HG02678 (cell line): ENCODE results near the gene ATP9A.
"Not testable (repeated sequence)": the region's sequence is repeated elsewhere in the genome, so short reads cannot be mapped to it uniquely, and the experiment has no call there.

Experiments used
- ATAC-seq: cut with Tn5 transposase; IDR thresholded peaks from one replicate; pipeline ENCODE4 v1.9.1; 2021; ENCODE audit warnings: mild to moderate bottlenecking, moderate library complexity; ENCODE audit not compliant: unreplicated experiment

ATP9A gene

GRCh38 chr20:51661609-51662178, 106.5 kb downstream of the ATP9A start:
- ATAC-seq: no peak

DNA sequence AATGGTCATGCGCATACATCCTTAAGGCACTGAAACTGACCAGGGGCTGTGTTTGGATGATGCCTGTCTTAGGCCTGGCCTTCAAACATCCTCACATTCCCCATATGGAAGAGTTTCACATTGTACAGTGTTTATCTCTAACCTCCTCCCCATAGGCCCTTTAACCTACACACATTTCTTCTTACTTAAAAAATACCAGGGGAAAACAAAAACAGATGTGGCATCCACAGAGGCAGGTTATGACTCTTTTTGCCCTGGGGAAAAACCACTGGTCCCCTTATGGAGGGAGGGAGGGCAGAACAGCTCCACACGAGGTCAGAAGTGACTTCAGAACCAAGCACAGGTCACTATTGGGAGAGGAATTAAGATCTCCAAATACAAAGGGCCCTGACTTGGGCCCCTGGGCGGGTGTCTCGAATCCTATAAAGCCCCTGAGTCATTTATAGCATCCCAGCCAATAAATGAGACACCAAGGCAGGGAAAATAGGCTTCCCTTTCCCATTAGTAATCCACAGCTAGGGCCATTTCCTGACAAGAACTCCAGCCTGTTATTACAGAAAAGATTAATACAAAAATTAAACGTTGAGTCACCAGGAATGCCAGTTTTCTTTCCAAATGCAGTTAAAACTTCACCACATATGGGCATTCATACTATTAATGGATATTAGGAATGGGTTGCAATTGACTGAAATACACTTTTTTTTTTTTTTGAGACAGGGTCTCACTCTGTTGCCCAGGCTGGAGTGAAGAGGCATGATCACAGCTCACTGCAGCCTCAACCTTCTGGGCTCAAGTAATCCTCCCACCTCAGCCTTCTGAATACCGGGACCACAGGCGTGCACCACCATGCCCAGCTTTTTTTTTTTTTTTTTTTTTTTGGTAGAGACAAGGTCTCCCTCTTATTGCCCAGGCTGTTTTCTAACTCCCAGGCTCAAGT, 107.2 kb downstream of the ATP9A start:
- no peak for ATAC-seq

DNA sequence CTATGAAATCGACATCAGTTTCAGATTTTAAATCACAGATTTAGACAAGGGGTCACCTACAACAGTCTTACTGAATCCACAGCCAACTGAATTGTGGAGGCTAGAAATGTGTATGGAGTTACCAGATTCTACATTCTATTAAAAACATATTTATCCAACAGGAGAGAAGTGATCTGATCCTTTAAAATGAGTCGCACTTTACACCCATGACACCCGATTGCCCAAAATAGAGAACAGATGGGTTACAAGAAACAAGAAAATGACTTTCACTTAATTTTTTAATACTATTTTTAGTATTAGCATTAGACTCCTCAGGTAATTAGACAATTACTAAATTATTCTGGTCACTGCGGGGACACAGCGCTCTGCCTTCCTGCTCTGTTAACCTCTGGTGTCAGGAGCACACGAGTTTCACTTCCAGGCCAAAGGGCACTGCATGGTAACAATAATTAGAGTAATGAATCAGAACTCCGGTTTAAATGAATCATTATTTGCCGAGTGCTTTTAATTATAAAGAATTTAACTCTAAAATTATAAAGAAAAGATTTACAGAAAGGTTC, 108.6 kb downstream of the ATP9A start:
- ATAC-seq: no peak

DNA sequence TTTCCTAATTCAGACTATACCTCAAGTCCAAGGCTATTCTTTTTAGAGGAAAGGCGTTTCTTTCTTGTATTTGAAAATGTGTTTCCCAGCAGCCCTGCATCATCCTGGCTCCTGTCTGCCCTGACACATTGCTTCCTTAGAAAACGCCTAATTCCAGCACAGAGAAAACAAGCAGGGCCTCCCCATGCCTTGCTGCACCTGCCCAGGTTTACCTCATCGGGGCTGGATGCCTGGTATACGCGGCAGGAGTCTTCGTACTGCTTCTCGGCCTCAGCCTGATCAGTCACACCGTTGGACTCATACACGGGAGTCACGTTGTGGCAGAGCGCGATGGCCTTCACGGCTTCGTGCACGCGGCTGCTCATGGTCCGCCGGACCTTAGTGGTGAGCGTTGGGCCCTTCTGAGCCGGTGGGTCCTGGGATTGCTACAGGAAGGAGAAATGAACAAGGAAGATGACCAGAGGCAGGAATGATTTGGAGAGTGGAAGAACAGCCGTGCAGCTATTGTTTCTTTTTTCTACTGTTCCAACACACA, 111.4 kb downstream of the ATP9A start:
- ATAC-seq: no peak

DNA sequence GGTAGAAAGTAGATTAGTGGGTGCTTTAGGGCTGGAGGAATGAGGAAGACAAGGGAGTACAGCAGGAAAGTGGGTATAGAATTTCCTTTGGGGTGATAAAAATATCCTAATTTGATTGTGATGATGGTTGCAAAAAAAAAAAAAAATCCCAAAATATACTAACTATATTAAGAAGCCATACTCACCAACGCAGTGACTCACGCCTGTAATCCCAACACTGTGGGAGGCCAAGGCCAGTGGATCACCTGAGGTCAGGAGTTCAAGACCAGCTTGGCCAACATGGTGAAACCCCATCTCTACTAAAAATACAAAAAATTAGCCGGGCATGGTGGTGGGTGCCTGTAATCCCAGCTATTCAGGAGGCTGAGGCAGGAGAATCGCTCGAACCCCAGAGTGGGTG, 112.1 kb downstream of the ATP9A start:
- not testable (repeated sequence) for ATAC-seq

DNA sequence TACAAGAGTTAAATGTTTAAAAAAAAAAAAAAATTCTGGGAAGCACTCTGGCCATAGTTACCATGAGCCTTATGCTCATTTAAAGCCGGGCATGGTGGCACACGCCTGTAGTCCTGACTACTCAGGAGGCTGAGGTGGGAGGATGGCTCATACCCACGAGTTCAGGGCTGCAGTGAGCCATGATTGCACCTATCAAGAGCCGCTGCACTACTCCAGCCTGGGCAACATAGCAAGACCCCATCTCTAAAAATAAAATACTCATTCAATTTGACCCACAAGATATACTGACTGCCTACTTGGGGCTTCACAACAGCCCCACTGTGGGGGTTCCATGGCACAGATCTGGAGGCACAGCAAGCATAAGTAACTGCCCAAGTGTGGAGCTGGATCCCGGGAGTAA, 113.7 kb downstream of the ATP9A start:
- no peak for ATAC-seq

GRCh38 chr20:51654060-51654459, 114.1 kb downstream of the ATP9A start:
- ATAC-seq: no peak

DNA sequence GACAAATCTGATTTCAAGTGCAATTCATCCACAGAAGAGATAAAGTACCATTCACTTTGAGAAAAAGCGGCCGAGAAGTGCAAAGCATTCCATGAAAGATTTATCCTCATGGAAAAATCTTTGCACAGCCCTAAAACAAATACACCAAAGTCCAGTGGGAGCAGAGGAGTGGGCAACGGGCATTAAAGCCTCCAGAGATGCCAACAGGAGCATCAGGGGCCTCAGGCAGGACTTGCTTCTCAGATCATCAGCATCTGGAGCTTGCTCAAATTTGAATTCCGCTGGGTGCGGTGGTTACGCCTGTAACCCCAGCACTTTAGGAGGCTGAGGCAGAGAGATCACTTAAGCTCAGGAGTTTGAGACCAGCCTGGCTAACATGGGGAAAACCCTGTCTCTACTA, 115.0 kb downstream of the ATP9A start:
- no peak for ATAC-seq

GRCh38 chr20:51651921-51652549, 116.2 kb downstream of the ATP9A start:
- ATAC-seq: no peak

DNA sequence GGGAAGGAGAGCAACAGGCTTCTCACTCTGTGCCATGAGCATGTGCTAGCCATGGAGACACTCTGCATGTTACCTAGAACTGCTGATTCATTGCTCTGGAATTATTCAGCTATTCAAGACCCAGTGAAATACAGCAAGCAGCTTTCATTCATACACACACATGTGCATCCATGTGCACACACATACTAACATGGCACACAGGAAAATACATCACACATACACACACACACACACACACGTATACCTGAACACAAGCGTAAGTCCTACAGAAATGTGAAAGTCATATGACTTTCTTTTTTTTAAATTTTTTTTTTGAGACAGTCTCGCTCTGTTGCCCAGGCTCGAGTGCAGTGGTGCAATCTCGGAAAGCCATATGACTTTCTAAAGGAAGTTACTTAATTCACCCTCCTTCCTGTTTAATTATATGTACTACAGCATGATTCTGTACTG, 117.5 kb downstream of the ATP9A start:
- ATAC-seq: no peak

DNA sequence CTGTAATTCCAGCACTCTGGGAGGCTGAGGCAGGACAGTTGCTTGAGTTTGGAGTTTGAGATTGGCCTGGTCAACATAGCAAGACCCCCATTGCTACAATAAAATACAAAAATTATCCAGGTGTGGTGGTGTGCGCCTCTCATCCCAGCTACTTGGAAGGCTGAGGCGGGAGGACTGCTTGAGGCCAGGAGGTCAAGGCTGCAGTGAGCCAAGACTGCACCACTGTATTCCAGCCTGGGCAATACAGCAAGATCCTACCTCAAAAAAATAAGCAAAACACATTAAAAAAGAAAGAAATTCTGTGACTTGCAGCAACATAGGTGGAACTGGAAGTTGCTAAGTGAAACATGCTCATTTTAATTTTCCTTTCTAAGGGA, 119.6 kb downstream of the ATP9A start:
- ATAC-seq: no peak

DNA sequence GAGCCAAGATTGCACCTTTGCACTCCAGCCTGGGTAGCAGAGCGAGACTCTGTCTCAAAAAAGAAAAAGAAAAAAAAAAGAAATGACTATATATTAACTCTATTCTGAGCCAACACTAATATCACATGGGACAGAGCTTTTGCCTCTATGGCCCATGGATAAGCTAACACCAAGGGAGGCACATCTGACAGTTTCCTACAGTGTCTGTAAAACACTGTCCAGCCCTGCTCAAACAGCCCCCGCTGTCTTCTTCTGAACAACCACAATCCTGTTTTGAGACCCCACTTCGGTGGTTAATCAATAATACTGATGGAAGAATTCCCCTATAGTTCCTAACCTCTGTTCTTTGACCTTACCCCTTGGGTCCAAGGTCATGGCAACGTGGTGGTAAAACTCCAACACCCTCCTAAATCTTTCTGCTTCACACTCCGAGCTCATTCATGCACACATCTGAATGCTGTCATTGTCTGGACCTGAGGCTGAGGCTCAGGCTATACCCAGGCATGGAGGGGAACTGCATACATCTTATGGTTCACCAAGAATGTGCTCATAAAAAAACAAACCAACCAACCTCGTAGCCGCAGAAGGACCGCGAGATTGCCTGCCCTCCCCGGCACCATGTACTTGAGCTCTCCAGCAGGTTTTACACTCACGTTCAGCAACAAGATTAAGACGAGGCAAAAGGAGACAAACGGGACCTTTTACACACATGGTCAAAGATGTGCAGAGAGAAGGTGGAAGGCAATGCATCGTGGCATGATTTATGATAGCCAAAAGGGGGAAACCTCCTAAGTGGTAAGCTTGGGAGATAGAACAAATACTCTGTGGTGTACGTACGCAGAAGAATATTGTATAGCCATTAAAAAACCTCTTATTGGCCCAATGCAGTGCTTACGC, 120.3 kb downstream of the ATP9A start:
- ATAC-seq: no peak

DNA sequence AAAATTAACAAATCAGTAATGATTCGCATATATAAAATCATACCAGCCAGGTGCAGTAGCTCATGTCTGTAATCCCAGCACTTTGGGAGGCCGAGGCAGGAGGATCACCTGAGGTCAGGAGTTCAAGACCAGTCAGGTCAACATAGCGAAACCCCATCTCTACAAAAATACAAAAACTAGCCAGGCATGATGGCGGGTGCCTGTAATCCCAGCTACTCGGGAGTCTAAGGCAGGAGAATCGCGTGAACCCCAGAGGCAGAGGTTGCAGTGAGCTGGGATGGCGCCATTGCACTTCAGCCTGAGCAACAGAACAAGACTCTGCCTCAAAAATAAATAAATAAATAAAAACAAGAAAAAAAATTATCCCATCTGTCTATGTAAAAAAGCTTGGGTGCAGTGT, 124.4 kb downstream of the ATP9A start:
- not testable (repeated sequence) for ATAC-seq

DNA sequence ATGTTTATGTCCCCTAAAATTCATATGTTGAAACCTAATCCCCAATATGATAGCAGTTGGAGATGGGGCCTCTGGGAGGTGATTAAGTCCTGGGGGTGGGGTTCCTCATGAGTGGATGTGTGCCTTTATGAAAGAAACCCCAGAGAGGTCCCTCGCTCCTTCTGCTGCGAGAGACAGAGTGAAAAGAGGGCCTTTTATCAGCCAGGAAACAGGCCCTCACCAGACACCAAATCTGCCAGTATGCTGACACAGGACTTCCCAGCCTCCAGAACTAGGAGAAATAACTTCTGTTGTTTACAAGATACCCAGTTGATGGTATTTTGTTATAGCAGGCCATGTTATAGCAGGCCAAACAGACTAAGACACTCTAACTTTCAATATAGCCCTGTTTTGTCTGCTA, 124.8 kb downstream of the ATP9A start:
- no peak for ATAC-seq

DNA sequence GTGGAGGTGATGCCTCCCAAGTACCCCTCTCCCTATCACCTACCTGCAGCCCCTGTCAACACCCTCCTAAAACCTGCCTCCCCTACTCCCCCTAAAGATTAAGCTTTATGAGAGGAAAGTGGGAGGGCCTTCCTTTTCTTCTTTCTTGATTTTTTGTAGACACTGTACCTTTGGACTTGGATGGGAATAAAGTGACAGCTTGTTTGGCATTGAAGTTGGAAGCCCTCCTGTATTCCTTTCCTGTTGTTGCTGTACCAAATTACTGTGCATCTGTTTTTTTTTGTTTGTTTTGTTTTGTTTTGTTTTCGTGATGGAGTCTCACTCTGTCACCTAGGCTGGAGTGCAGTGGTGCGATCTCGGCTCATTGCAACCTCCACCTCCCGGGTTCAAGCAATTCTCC, 126.3 kb downstream of the ATP9A start:
- no peak for ATAC-seq

- ATAC-seq: no peak
Observed at GRCh38 chr20:51640743-51641142, 127.4 kb downstream of the ATP9A start.

DNA sequence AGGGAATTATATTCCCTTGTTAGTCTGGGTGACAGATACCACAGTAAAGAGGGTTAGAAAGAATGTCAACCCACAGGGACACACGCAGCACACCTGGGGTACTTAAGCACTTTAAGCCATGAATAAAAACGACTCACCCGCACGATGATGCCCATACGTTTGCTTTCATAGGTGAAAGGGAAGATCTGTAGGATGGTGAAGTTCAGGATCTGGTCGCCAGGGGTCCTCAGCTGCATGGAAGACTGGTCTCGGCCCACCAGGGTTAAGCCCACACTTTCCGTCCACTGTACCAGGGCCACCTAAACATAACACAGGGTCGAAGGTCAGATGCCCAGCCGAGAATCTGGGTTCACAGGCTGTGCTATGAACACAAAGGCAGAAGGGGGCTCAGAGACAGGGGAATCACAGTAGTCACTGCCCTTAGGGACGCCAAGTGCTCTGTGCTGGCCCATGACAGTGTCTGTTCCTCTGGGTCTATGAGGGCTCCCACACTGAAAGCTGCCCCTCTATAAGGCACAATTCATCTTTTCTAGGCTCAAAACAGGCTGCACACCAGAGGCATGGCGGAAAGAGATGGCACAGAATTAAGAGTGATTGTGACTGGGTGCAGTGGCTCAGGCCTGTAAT, 128.9 kb downstream of the ATP9A start:
- ATAC-seq: no peak

DNA sequence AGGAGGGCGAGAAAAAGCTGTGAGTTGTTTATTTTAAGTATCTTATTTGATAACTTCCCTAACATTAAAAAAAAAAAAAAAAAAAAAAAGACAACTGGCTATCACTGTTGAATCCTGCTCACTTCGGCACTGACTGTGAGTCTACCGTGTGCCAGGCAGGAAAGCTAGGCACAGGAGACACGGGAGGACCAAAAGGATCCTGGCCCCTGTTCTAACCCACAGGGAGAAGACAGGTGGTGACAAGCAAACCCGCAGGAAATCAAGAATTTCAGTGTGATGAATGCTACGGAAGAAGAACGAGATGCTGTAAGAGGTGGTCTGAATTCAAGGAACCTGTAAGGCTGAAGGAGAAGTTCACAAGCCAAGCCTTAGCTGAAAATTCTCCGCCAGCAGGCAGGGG, 130.9 kb downstream of the ATP9A start:
- no peak for ATAC-seq

DNA sequence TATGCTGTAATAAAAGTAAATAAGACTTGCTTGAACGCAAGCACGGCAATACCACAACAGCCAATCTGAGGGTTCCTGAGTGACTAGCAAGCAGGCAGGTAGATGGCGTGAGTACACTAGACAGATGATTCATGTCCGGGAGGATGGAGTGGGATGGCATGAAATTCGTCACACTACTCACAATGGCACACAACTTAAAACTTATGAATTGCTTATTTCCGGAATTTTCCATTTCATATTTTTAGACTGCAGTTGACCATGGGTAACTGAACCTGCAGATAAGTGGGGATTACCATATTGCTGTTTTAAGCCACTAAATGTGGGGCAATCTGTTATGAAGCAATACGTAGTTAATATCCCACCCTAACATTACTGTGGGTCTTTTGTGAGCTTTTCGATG, 132.1 kb downstream of the ATP9A start:
- no peak for ATAC-seq

DNA sequence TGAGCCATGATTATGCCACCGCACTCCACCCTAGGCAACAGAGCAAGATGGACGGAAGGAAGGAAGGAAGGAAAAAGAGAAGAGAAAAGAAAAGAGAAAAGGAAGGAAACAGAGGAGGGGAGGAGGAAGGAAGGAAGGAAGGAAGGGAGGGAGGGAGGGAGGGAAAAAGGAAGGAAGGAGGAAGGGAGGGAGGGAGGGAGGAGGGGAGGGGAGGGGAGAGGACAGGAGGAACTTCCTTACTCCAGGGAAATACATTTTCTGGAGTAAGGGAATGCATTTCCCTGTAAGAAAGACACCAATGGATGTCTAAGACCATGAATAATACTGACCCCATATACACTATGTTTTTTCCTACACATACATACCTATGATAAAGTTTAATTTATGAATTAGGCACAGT, 132.5 kb downstream of the ATP9A start:
- ATAC-seq: no peak
